AG04449 (cell line): ENCODE data around the gene SMYD3.

Experiments used
- CTCF ChIA-PET: fragments of 350-600 bp; formaldehyde crosslinking; extraction: SDS; loops from one replicate; lab custom pipeline; 2021; ENCODE audit warnings: antibody characterized with exemption; lab: Yijun Ruan, JAX
- POLR2A ChIA-PET: fragments of 400-600, 350-600 bp; formaldehyde crosslinking; extraction: SDS; loops from one replicate; lab custom pipeline; 2020; ENCODE audit warnings: antibody characterized with exemption, inconsistent platforms; lab: Yijun Ruan, JAX
- DNase-seq: peaks from one replicate; pipeline ENCODE4 v3.0.0-alpha.2; 2010; ENCODE audit warnings: low read depth, low spot score
- H3K4me3 ChIP-seq: 2 replicates; pipeline ENCODE4 v1.5.1; 2011; ENCODE audit warnings: low read depth, mild to moderate bottlenecking, control low read depth, low read length
- TF ChIP-seq, protein P1 (sequence below): IDR thresholded peaks from one replicate; pipeline ENCODE4 v1.5.1; 2011; ENCODE audit warnings: mild to moderate bottlenecking, moderate library complexity, low read length, control low read depth, inconsistent platforms; ENCODE audit not compliant: insufficient read depth; ENCODE audit errors: missing control alignments

Gene SMYD3

DNA sequence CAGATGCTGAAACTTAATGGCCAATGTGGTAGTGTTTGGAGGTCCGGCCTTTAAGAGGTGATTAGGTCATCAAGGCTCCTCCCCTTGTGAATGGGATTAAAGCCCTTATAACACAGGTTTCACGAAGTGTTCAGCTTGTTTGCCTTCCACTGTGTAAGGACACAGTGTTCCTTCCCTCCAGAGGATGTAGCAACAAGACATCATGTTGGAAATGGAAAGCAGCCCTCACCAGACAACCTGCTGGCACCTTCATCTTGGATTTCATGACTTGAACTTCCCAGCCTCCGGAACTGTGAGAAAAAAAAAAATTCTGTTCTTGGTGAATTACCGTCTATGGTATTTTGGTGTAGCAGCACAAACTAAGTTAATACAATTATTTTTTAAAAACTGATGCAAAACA is 738.5 kb downstream of the SMYD3 start:
- ChIA-PET POLR2A (no interaction called here), CTCF (no interaction called here)
- DNase-seq = no peak
- no peak overlapping the region for H3K4me3 ChIP-seq
- TF ChIP-seq, protein P1, sequence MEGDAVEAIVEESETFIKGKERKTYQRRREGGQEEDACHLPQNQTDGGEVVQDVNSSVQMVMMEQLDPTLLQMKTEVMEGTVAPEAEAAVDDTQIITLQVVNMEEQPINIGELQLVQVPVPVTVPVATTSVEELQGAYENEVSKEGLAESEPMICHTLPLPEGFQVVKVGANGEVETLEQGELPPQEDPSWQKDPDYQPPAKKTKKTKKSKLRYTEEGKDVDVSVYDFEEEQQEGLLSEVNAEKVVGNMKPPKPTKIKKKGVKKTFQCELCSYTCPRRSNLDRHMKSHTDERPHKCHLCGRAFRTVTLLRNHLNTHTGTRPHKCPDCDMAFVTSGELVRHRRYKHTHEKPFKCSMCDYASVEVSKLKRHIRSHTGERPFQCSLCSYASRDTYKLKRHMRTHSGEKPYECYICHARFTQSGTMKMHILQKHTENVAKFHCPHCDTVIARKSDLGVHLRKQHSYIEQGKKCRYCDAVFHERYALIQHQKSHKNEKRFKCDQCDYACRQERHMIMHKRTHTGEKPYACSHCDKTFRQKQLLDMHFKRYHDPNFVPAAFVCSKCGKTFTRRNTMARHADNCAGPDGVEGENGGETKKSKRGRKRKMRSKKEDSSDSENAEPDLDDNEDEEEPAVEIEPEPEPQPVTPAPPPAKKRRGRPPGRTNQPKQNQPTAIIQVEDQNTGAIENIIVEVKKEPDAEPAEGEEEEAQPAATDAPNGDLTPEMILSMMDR = no peak

DNA sequence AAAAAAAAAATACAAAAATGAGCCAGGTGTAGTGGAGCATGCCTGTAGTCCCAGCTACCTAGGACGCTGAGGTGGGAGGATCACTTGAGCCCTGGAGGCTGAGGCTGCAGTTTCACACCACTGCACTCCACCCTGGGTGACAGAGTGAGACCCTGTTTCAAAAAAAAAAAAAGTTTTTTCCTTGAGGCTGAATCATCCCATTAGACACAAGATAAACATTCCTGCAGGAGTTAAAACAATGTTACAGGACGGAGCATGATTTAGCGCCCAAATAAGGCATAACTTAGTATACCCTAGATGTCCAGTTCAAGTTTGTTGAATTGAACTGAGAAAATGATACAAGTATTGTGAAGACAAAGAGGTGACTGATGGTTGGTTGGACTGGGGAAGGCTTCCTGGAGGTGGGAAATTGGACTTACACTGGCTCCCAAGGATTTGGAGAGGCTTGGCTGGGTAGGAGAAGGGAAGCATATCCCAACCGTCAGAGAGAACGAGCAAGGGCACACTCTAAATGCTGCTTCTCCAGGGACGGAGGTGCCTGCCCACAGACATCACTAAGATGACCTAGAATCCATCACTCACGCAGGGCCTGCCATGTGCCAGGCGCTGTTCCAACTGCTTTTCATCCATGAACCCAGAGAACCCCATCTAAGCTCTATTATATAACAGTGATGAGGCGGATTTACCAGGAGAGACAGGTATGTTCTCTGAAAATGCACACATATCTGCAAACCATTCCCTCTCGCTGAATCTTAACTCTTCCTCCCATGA is 741.7 kb downstream of the SMYD3 start:
- TF ChIP-seq, protein P1 = no peak
- POLR2A ChIA-PET = no interaction called here
- H3K4me3 ChIP-seq = no peak overlapping the region
- CTCF ChIA-PET = no interaction called here
- no peak for DNase-seq

DNA sequence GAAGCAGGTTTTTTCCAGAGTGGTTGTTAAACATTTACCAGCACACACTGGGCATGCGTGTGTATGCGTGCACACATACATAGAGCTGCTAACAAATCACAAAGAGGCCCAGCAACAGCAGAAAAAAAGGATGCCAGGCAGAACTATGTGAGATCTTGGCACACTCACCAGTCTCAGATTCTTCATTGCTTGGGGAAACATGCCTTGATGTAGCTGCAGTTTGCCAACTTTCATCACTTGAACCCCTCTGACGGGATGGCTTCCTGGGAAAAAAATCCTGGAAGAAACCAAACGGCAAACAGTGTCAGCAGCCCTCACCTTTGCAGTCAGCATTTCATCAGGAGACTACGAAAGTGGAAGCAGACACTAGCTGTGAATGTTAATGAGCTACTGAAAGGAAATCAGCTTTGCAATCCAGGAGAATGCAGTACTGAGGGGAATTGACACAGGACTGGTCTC is 743.2 kb downstream of the SMYD3 start:
- ChIA-PET CTCF (interaction anchor here (1.3 to 1.6 kb wide), 2 partner anchors 9 to 240 kb away, joined by 3 to 4 read pairs; no protein-coding TSS in a partner anchor), POLR2A (no interaction called here)
- no peak for DNase-seq
- H3K4me3 ChIP-seq = no peak overlapping the region
- TF ChIP-seq, protein P1 = no peak

DNA sequence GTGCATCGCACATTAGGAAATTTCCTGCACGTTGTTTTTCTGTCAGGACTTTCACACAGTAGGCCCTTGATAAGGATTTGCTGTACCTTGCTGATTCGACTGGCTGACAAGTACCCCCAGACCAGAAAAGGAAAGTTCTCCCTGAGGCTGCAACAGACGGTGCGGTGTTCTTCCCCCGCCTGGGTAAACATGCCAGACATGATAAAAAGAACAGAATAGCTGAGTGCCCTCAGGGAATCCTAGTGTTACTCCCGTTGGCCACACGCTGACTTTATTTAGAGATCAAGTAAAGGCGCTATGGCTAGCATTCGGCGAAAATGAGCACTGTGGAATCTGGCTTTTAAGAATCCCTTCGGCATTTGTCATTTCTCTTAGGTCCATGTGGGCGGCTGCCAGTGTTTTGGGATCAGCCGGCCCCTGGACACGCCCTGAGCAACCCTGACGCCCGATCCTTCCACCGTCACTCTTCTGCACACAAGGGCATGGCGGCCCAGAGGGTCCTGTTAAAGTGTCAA is 744.6 kb downstream of the SMYD3 start:
- ChIA-PET CTCF (interaction anchor here (1.6 kb wide), 1 partner anchor 241 kb away, joined by 3 read pairs; no protein-coding TSS in a partner anchor), POLR2A (no interaction called here)
- TF ChIP-seq, protein P1 = no peak
- DNase-seq = no peak
- H3K4me3 ChIP-seq = no peak overlapping the region

DNA sequence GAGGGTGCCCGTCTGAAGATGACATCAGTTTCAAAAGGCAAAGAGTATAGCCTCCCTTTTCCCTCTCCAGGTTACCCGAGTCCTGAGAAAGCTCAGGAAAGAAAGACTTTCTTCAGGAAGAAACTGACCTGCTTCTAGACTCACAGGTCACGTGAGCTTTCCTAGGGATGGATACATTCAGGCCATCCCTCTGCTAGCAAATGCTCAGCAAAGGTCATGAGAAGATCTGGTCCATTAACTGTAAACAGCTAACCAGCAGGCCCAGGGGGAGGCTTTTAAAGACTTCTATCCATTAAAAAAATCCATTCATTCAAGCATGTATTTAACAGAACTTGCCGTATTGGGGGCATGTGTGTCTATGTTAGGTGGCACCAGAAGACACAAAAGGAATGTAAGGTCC is 746.8 kb downstream of the SMYD3 start:
- no peak for DNase-seq
- TF ChIP-seq, protein P1 = no peak
- no peak overlapping the region for H3K4me3 ChIP-seq
- ChIA-PET POLR2A (no interaction called here), CTCF (no interaction called here)

DNA sequence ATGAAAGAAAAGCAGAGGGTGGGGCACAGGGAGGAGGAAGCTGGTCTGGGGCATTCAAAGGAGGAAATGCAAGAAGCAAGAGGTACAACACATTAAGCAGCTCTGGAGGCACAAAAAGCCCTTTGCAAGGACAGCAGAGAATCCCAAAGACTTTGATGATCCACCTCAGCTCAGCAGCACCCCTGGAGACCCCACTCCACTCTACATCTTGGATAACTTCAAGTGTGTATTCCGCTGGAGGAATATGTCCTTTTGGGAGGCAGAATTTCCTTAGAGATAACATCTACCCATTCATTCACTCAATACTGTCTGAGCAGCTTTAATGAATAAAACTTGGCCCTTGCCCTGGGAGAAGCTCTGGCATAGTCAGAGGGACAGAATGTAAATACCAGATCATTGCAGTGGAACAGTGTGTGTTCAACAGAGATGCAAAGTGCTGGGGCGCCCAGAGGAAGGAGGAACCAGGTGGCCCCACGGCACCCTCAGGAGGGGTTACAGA is 752.6 kb downstream of the SMYD3 start:
- H3K4me3 ChIP-seq = no peak overlapping the region
- ChIA-PET CTCF (interaction anchor here (0.8 to 1.5 kb wide), 4 partner anchors 10 to 601 kb away, joined by 3 to 4 read pairs (median 4); no protein-coding TSS in a partner anchor), POLR2A (no interaction called here)
- no peak for DNase-seq
- TF ChIP-seq, protein P1 = no peak
